Lower lobe of right lung (tissue), 2 donors: ENCODE measurements around the gene YTHDC1. TPM values are rescaled to one million over a fixed set of nuclear protein-coding genes. Genes with fewer than 3 reads are reported as not detected.

Experiments
- ATAC-seq, 2 donors: fragments of 200-7000 bp; cut with Tn5 transposase; one replicate each; pipeline ENCODE4 v1.9.1; 2020 to 2022; ENCODE audit warnings: mild to moderate bottlenecking in 2 of 2, moderate library complexity in 2 of 2
- DNase-seq: peaks from one replicate; pipeline ENCODE4 v3.0.0-alpha.2; 2020
- H3K27ac ChIP-seq: fragments of 200-600 bp; one replicate; pipeline ENCODE4 v1.8.0; 2022
- H3K27me3 ChIP-seq: fragments of 200-600 bp; one replicate; pipeline ENCODE4 v1.8.0; 2022; ENCODE audit warnings: low read depth
- H3K36me3 ChIP-seq: fragments of 200-600 bp; one replicate; pipeline ENCODE4 v1.8.0; 2022; ENCODE audit warnings: mild to moderate bottlenecking
- H3K4me1 ChIP-seq: fragments of 200-600 bp; one replicate; pipeline ENCODE4 v1.8.0; 2022
- H3K4me3 ChIP-seq: fragments of 200-600 bp; one replicate; pipeline ENCODE4 v1.8.0; 2022; ENCODE audit warnings: mild to moderate bottlenecking
- H3K9me3 ChIP-seq: fragments of 200-600 bp; one replicate; pipeline ENCODE4 v1.8.0; 2022
- CTCF ChIP-seq: fragments of 200-600 bp; IDR thresholded peaks from one replicate; pipeline ENCODE4 v1.8.0; 2022; ENCODE audit warnings: antibody characterized with exemption, mild to moderate bottlenecking
- intact Hi-C: fragments of 100-400 bp; cut with DNase I; formaldehyde crosslinking; loops from one replicate; pipeline ENCODE4 v1.11.0; 2022
- total RNA-seq: library from RNA; stranded (reverse); fragmentation: NEBNext Ultra II Directional; extraction: Animal tissue kit (Norgen Biotek cat#: 25700); gene quantifications from one replicate; pipeline ENCODE4 v1.2.1, GENCODE V29; 2021
- donor health status: DM: no; HTN: yes; CAD: no; lungs with severe emphysema.

The YTHDC1 gene
- total RNA-seq, 1 donor from 2014 or later, result 77.2 TPM

- no peak overlapping the region for H3K4me3 ChIP-seq
- no peaks in the 10 kb centered on the region for H3K9me3 ChIP-seq
- no peaks in the 10 kb centered on the region for H3K4me1 ChIP-seq
- H3K27ac ChIP-seq, result no peak overlapping the region
- no peak for TF ChIP-seq CTCF
- ATAC-seq (no peak), DNase-seq (no peak)
- peaks cover 40% of the 10 kb centered on the region for H3K36me3 ChIP-seq
- intact Hi-C loops, result no loop called here
- no peaks in the 10 kb centered on the region for H3K27me3 ChIP-seq
These were observed 39.1 kb downstream of the YTHDC1 start for GRCh38 chr4:68310651-68311247.

GRCh38 chr4:68304731-68305130 lies 45.2 kb downstream of the YTHDC1 start:
- no peak for DNase-seq
- H3K4me3 ChIP-seq, result no peak overlapping the region
- no peaks in the 10 kb centered on the region for H3K4me1 ChIP-seq
- no peaks in the 10 kb centered on the region for H3K27me3 ChIP-seq
- ATAC-seq, result no peak
- H3K27ac ChIP-seq, result no peak overlapping the region
- intact Hi-C loops, result no loop called here
- no peaks in the 10 kb centered on the region for H3K9me3 ChIP-seq
- no peaks in the 10 kb centered on the region for H3K36me3 ChIP-seq
- no peak for TF ChIP-seq CTCF

- Histone ChIP-seq H3K4me3 (no peak overlapping the region), H3K4me1 (no peaks in the 10 kb centered on the region), H3K36me3 (no peaks in the 10 kb centered on the region), H3K27ac (no peak overlapping the region), H3K27me3 (no peaks in the 10 kb centered on the region), H3K9me3 (no peaks in the 10 kb centered on the region)
- intact Hi-C loops, result no loop called here
- no peak for TF ChIP-seq CTCF
- ATAC-seq (no peak), DNase-seq (no peak)
These were observed 50.1 kb downstream of the YTHDC1 start for GRCh38 chr4:68299492-68300457.

- no peak for DNase-seq
- Histone ChIP-seq H3K9me3 (no peaks in the 10 kb centered on the region), H3K27me3 (no peaks in the 10 kb centered on the region), H3K27ac (no peak overlapping the region), H3K4me3 (no peak overlapping the region), H3K4me1 (no peaks in the 10 kb centered on the region), H3K36me3 (no peaks in the 10 kb centered on the region)
- ATAC-seq, result no peak
- intact Hi-C loops, result no loop called here
- no peak for TF ChIP-seq CTCF
These were observed 52.8 kb downstream of the YTHDC1 start for GRCh38 chr4:68297137-68297536.

- H3K4me3 ChIP-seq, result no peak overlapping the region
- H3K36me3 ChIP-seq, result no peaks in the 10 kb centered on the region
- H3K27me3 ChIP-seq, result no peaks in the 10 kb centered on the region
- no peak overlapping the region for H3K27ac ChIP-seq
- DNase-seq, result no peak
- no peaks in the 10 kb centered on the region for H3K9me3 ChIP-seq
- no peak for ATAC-seq
- intact Hi-C loops, result no loop called here
- H3K4me1 ChIP-seq, result no peaks in the 10 kb centered on the region
- no peak for TF ChIP-seq CTCF
These were observed 58.6 kb downstream of the YTHDC1 start for GRCh38 chr4:68291256-68291655.
